B cell (primary cell): Measurements from ENCODE around the gene MREG. TPM values are rescaled to one million over a fixed set of nuclear protein-coding genes. Genes with fewer than 3 reads are reported as not detected.
A peak's percentile ranks its signal among the peaks of the same experiment; 100 is the strongest.

Experiments used
- ATAC-seq: fragments of 200-7000 bp; cut with Tn5 transposase; one replicate; pipeline ENCODE4 v1.10.0; 2021; ENCODE audit warnings: low read depth, mild to moderate bottlenecking, moderate number of reproducible peaks, moderate library complexity
- CTCF ChIA-PET: fragments of 350-600 bp; sonication (Branson Sonifier 250); formaldehyde crosslinking; loops from one replicate; lab custom pipeline; 2021; ENCODE audit warnings: antibody characterized with exemption, inconsistent platforms; lab: Charles Lee
- POLR2A ChIA-PET: fragments of 350-600 bp; sonication (Branson Sonifier 250); formaldehyde crosslinking; loops from one replicate; lab custom pipeline; 2021; ENCODE audit warnings: antibody characterized with exemption; lab: Charles Lee
- DNase-seq: peaks from one replicate; pipeline ENCODE4 v3.0.0; 2013
- H2AFZ ChIP-seq: 2 replicates; pipeline ENCODE4 v1.6.1; 2012; ENCODE audit warnings: mild to moderate bottlenecking, low read depth, low read length; ENCODE audit not compliant: insufficient read depth, poor library complexity, severe bottlenecking
- H3K27ac ChIP-seq, 2 donors: 1 replicate in 1 of 2; 2 replicates in 1 of 2; pipeline ENCODE4 v1.5.1; 2012 to 2013; ENCODE audit warnings: low read length in 2 of 2, mild to moderate bottlenecking in 2 of 2, moderate library complexity in 1 of 2
- H3K27me3 ChIP-seq, 4 experiments: fragments of 200-600 bp in 1 of 4; sonication (generic) in 1 of 4; replicated peaks in 1 of 4; 1 replicate in 2 of 4; 2 replicates in 2 of 4; pipeline versions ENCODE4 v1.6.1 to v1.7.0; 2013 to 2016; ENCODE audit warnings: low read length in 3 of 4, mild to moderate bottlenecking in 2 of 4, mixed read lengths in 1 of 4, moderate library complexity in 1 of 4; ENCODE audit not compliant: insufficient read depth in 4 of 4, control insufficient read depth in 3 of 4; ENCODE audit errors: control extremely low read depth in 1 of 4
- H3K36me3 ChIP-seq, 2 experiments: replicated peaks in 1 of 2; 1 replicate in 1 of 2; 2 replicates in 1 of 2; pipeline versions ENCODE4 v1.6.1 to v1.7.1; 2013; ENCODE audit warnings: low read length in 1 of 2; ENCODE audit not compliant: insufficient read depth in 2 of 2, control insufficient read depth in 1 of 2; ENCODE audit errors: control extremely low read depth in 1 of 2, extremely low read depth in 1 of 2
- H3K4me1 ChIP-seq, 2 donors: fragments of 200-600 bp in 1 of 2; sonication (generic) in 1 of 2; 1 replicate in 1 of 2; 2 replicates in 1 of 2; pipeline versions ENCODE4 v1.5.1 to v1.6.1; 2013 to 2017; ENCODE audit warnings: low read length in 2 of 2; ENCODE audit not compliant: control insufficient read depth in 2 of 2, insufficient read depth in 2 of 2
- H3K4me2 ChIP-seq: replicated peaks from 2 replicates; pipeline ENCODE3; 2012; ENCODE audit warnings: mild to moderate bottlenecking, low read depth, low read length; ENCODE audit not compliant: poor library complexity, severe bottlenecking
- H3K4me3 ChIP-seq, 5 experiments: fragments of 200-600 bp in 1 of 5; sonication (generic) in 1 of 5; 1 replicate in 3 of 5; 2 replicates in 2 of 5; pipeline versions ENCODE4 v1.5.1 to v1.7.0; 2011 to 2016; ENCODE audit warnings: low read length in 4 of 5, mild to moderate bottlenecking in 4 of 5, low read depth in 2 of 5, control low read depth in 1 of 5, moderate library complexity in 1 of 5; ENCODE audit not compliant: insufficient read depth in 1 of 5; ENCODE audit errors: control extremely low read depth in 1 of 5, extremely low read depth in 1 of 5
- H3K79me2 ChIP-seq: fragments of 200-600 bp; sonication (generic); one replicate; pipeline ENCODE4 v1.6.0; 2016; ENCODE audit warnings: low read length; ENCODE audit not compliant: control insufficient read depth, insufficient read depth
- H3K9ac ChIP-seq: fragments of 200-600 bp; sonication (generic); 2 replicates; pipeline ENCODE4 v1.6.1; 2017; ENCODE audit warnings: mild to moderate bottlenecking, low read length, moderate library complexity
- H3K9me3 ChIP-seq, 3 donors: one replicate each; pipeline versions ENCODE4 v1.6.1 to v1.7.1; 2013; ENCODE audit warnings: low read length in 2 of 3; ENCODE audit not compliant: control insufficient read depth in 2 of 3, insufficient read depth in 1 of 3; ENCODE audit errors: control extremely low read depth in 1 of 3
- H4K20me1 ChIP-seq: 2 replicates; pipeline ENCODE4 v1.6.0; 2012; ENCODE audit warnings: mild to moderate bottlenecking, low read length; ENCODE audit not compliant: insufficient read depth, control insufficient read depth, poor library complexity, severe bottlenecking
- H3K27ac Mint-ChIP-seq: one replicate; pipeline ENCODE4 v1.8.0; 2021; ENCODE audit warnings: mixed read lengths
- H3K27me3 Mint-ChIP-seq: one replicate; pipeline ENCODE4 v1.8.0; 2021; ENCODE audit warnings: mixed read lengths
- H3K4me1 Mint-ChIP-seq: one replicate; pipeline ENCODE4 v1.8.0; 2021; ENCODE audit warnings: mixed read lengths
- H3K4me3 Mint-ChIP-seq: one replicate; pipeline ENCODE4 v1.8.0; 2021; ENCODE audit warnings: mixed read lengths
- H3K9me3 Mint-ChIP-seq: one replicate; pipeline ENCODE4 v1.8.0; 2022; ENCODE audit warnings: mixed read lengths; ENCODE audit not compliant: insufficient read depth
- EZH2 ChIP-seq: IDR thresholded peaks from 2 replicates; pipeline ENCODE4 v1.6.1; 2012; ENCODE audit warnings: borderline replicate concordance, low read depth, mild to moderate bottlenecking, moderate library complexity, low read length; ENCODE audit not compliant: insufficient read depth, poor library complexity, severe bottlenecking
- WGBS: methylation state at CpG from one replicate; pipeline ENCODE4 v1.1.5; 2013; ENCODE audit warnings: missing lambda C conversion rate; ENCODE audit not compliant: insufficient coverage; 5-methylcytosine and 5-hydroxymethylcytosine counted together
- intact Hi-C: fragments of 100-400 bp; cut with micrococcal nuclease; formaldehyde crosslinking; loops from one replicate; pipeline ENCODE4 v1.10.0; 2022
- polyA plus RNA-seq: library from polyadenylated mRNA; depleted of rRNA; stranded (reverse); fragments of >200 nt; gene quantifications from 2 replicates; pipeline ENCODE4 v1.2.3, GENCODE V29; 2012
- total RNA-seq, 2 donors: library from RNA; stranded (reverse); fragments of 120-200 nt in 1 of 2; gene quantifications; 1 replicate in 1 of 2; 2 replicates in 1 of 2; pipeline versions ENCODE4 v1.2.3 to v1.2.4, GENCODE V29; 2013 to 2022
- TF ChIP-seq, protein P1 (sequence below): fragments of 200-600 bp; IDR thresholded peaks from one replicate; pipeline ENCODE4 v1.8.0; 2022; ENCODE audit warnings: antibody characterized with exemption, mild to moderate bottlenecking

Gene MREG
- total and polyA plus RNA-seq, 2 donors (not counting 1 experiment from before 2014, with no cell fraction given): 2.1 to 5.7 TPM

DNA sequence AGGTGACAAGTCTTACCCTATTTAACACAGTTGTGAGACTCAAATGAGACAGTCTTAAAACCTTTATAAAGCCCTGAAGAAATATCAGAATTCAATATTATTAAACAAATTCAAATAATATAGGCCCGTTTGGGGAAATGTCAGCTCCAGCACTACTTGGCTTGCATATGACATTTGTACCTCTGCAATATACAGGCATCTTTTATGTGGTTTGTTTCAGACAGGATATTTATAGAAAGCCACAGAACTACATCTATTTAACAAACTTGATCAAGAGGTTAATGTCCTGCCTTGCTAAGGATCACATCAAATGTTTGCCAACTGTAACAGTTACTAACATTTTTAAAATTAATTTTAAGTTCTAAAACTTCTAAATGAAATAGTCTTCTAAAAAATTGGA lies 3.2 kb upstream of the MREG start:
- peaks cover 21% of the 10 kb centered on the region for H3K79me2 ChIP-seq
- Mint-ChIP-seq H3K9me3 (peaks cover 3% of the 10 kb centered on the region), H3K27ac (no peak overlapping the region), H3K4me1 (peaks cover 46% of the 10 kb centered on the region), H3K27me3 (no peaks in the 10 kb centered on the region), H3K4me3 (no peak overlapping the region)
- no peaks in the 10 kb centered on the region for H3K36me3 ChIP-seq
- DNase-seq (no peak), ATAC-seq (no peak)
- H3K9ac ChIP-seq: no peak overlapping the region
- H3K4me3 ChIP-seq: no peak overlapping the region
- no peaks in the 10 kb centered on the region for H3K27me3 ChIP-seq
- H3K27ac ChIP-seq: peak overlapping the region; percentile 34 to 69
- H2AFZ ChIP-seq: no peak overlapping the region
- intact Hi-C loops: loop anchor here (10.0 kb wide), 2 partner anchors 478 to 1202 kb away; partner anchors contain the start of gene RPL37A
- no peak for TF ChIP-seq EZH2
- TF ChIP-seq, protein P1, sequence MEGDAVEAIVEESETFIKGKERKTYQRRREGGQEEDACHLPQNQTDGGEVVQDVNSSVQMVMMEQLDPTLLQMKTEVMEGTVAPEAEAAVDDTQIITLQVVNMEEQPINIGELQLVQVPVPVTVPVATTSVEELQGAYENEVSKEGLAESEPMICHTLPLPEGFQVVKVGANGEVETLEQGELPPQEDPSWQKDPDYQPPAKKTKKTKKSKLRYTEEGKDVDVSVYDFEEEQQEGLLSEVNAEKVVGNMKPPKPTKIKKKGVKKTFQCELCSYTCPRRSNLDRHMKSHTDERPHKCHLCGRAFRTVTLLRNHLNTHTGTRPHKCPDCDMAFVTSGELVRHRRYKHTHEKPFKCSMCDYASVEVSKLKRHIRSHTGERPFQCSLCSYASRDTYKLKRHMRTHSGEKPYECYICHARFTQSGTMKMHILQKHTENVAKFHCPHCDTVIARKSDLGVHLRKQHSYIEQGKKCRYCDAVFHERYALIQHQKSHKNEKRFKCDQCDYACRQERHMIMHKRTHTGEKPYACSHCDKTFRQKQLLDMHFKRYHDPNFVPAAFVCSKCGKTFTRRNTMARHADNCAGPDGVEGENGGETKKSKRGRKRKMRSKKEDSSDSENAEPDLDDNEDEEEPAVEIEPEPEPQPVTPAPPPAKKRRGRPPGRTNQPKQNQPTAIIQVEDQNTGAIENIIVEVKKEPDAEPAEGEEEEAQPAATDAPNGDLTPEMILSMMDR: no peak
- H3K4me1 ChIP-seq: peaks cover 30 to 38% of the 10 kb centered on the region in 2 donors
- H4K20me1 ChIP-seq: no peaks in the 10 kb centered on the region
- CTCF ChIA-PET: interaction anchor here (1.4 to 2.2 kb wide), 3 partner anchors 10 to 92 kb away, joined by 3 to 6 read pairs (median 5); partner anchors contain the start of gene XRCC5
- no peaks in the 10 kb centered on the region for H3K9me3 ChIP-seq
- POLR2A ChIA-PET: no interaction called here
- H3K4me2 ChIP-seq: peak overlapping the region; percentile 18
- no CpG with 5 or more reads among the region's 1 CpG for WGBS

DNA sequence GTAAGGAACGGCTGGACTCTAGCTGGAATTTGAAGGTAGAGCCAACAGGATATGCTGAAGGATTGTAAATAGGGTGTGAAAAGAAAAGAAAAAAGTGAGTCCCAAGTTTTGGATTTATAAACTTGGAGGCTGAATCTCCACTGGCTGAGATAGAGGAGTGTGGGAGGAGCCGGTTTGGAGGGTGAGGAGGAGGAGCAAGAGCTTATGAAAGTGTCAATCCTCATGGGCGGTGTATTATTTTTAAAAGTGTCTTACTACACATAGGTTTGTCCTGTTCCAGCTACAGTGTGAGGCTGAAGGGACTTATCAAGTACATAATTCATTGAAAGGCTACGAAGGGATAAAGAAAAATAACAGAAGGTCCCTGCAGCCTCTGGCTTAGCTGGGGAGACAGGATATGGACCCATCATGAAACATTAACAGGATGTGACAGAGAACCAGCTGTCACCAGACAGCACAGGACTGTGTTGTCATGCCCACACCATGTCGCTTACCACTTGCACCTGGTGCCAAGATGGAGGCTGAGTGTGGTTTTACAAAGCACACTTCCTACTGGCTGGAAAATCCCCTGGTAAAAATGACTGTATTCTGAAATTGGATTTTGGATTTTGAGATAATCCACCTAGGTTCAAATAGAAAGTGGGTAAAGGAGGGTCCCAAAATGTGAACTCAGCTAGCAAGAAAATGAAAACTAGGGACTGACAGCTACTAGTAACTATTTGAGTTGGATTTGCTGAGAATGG lies 2.5 kb upstream of the MREG start:
- Histone ChIP-seq H3K27me3 (no peaks in the 10 kb centered on the region), H2AFZ (peak overlapping the region; percentile 3), H3K4me1 (peaks cover 30 to 38% of the 10 kb centered on the region in 2 donors), H3K27ac (peak overlapping the region; percentile 34 to 69), H3K4me2 (peak overlapping the region; percentile 18), H3K79me2 (peaks cover 26% of the 10 kb centered on the region), H3K9ac (peak overlapping the region; percentile 5), H4K20me1 (no peaks in the 10 kb centered on the region), H3K4me3 (no peak overlapping the region), H3K9me3 (no peaks in the 10 kb centered on the region), H3K36me3 (no peaks in the 10 kb centered on the region)
- intact Hi-C loops: loop anchor here (10.0 kb wide), 2 partner anchors 479 to 1201 kb away; partner anchors contain the start of gene RPL37A
- Mint-ChIP-seq H3K27ac (peak overlapping the region; percentile 27), H3K4me3 (no peak overlapping the region), H3K27me3 (no peaks in the 10 kb centered on the region), H3K9me3 (peaks cover 3% of the 10 kb centered on the region), H3K4me1 (peaks cover 47% of the 10 kb centered on the region)
- DNase-seq (peak; percentile 77), ATAC-seq (peak; percentile 36)
- POLR2A ChIA-PET: no interaction called here
- CTCF ChIA-PET: interaction anchor here (0.6 to 2.2 kb wide), 5 partner anchors 9 to 93 kb away, joined by 3 to 6 read pairs (median 3); partner anchors contain the start of gene XRCC5
- TF ChIP-seq EZH2: no peak
- TF ChIP-seq, protein P1: no peak
- 69% methylated on average over 2 of the region's 5 CpGs for WGBS
